NCI-H69 (cell line): Measurements from ENCODE around the gene MTRF1L.
"Not testable (repeated sequence)": the region's sequence is repeated elsewhere in the genome, so short reads cannot be mapped to it uniquely, and the experiment has no call there.

Experiments used
- DNase-seq: peaks from one replicate; lab custom pipeline; 2025; lab: John Stamatoyannopoulos, UW

Gene MTRF1L

DNA sequence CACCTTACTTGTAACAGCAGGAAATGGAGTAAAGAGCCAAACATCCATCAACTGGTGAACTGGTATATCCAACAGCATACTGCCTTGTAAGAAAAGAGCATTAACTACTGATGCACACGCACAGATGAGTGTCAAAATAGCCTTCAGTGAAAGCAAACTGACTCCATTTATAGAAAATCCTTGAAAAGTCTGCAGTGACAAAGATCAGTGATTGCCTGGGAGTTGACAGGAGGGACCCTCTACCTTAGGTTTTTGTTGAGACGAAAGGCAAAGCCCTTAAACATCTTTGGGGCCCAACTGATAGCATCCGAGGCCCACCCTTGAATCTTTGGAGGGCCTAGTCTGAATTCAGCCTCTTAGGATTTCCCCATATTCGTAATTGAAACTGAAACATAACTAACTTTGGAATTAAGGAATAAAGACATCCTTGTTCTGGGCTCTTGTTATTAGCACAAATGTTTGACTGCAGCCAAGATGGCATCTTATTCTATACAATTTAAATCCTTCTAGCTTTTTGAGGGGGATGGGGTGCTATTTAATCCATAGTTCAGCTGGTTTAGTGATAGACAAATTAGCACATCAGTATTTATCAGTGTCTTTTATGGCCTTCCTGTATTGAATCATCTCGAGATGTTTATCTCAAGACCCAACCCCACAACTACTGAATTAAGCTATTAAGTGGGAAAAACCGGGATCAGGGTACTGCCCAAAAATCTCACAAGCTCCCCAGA, 32.7 kb downstream of the MTRF1L start:
- no peak for DNase-seq

DNA sequence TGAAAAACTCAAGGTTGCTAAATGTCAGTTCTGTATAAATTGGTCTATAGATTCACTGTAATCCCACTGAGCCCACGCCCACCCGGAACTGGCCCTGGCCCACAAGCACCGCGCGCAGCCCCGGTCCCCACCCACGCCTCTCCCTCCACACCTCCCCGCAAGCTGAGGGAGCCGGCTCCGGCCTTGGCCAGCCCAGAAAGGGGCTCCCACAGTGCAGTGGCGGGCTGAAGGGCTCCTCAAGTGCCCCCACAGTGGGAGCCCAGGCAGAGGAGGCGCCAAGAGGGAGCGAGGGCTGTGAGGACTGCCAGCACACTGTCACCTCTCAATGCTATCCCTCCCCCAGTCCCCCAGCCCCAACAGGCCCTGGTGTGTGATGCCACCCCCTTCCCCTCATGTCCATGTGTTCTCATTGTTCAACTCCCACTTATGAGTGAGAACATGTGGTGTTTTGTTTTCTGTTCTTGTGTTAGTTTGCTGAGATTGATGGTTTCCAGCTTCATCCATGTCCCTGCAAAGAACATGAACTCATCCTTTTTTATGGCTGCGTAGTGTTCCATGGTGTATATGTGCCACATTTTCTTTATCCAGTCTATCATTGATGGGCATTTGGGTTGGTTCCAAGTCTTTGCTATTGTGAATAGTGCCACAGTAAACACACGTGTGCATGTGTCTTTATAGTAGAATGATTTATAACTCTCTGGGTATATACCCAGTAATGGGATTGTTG, 36.2 kb downstream of the MTRF1L start:
- DNase-seq: not testable (repeated sequence)

DNA sequence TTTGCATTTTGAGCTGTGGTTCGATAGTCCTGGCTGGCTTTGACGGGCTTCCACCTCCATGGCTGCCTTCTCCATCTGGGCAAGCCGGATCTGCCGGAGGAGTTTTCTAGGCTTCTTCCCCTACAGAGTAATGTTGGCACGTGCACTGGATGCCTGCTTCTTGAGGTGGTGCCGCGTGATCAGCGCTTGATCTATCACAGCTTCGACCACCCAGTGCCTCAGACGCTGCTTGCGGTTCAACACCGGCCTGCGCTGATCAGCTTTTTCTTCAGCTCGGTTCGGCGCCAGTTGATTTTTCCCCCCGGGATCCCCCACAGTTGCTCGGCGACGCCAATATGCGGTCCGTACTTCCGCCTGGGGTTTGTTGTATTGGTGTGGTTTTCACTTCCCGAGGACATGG, 43.2 kb downstream of the MTRF1L start:
- no peak for DNase-seq

DNA sequence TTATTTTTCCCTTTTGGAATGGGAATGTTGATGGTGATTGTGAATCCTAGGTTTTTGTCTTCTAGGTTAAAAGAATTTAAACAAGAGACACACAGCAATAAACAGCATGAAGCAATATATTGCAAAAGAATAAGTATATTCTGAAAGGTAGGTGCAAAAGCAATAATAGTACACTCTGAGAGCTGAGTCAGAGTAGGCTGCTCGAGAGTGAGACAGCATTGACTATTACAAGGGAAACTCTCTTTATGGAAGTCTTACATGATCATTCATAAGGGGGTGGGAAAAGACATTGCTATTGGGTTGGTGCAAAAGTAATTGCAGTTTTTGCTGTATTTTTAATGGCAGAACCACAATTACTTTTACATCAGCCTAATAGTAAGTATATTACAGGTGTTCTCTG, 44.7 kb downstream of the MTRF1L start:
- DNase-seq: no peak

DNA sequence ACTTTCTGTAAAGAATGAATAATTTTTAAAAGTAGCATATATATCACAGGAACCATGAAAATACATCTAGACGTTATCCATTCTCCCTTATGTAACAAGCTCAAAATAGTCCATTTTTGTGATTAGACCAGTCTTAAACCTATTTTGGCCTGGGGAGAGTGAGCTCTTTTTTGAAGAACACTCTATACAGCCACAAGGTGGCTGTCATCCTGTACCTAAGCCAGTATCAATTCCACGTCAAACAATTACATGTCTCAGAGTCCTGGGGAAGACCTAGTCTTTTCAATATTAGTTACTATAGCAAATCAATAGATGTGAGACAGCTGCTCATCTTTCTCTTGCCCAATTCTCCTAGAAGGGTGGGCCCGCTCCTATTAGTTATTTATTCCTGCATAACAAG, 48.1 kb downstream of the MTRF1L start:
- peak; percentile 26 for DNase-seq

DNA sequence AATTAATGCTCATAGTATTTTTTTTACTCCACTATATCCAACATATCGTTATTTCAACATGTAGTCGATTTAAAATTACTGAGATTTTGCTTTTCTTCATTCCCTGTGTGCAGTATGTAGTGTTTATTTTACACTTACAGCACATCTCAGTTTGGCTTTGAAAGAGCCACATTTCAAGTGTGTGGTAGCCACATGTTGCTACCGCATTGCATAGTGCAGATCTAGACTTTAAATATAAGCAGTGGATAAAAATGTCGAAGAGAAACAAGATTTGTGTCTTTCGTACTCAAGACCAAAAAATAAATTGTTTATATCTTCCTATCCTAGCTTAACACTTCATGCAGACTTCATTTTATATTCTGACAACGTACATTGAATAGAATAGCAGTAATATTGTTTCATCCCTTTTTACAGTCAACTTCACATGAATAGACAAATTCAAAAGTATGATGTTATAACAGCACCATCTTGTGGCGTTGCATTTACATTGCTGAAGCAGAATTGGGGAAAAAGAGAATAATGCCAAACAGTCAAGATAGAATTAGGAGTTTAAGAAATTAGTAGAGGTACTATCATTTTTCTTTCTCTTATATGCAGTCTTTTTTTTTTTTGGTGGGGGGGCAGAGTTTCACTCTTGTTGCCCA, 49.5 kb downstream of the MTRF1L start:
- peak; percentile 48 for DNase-seq

DNA sequence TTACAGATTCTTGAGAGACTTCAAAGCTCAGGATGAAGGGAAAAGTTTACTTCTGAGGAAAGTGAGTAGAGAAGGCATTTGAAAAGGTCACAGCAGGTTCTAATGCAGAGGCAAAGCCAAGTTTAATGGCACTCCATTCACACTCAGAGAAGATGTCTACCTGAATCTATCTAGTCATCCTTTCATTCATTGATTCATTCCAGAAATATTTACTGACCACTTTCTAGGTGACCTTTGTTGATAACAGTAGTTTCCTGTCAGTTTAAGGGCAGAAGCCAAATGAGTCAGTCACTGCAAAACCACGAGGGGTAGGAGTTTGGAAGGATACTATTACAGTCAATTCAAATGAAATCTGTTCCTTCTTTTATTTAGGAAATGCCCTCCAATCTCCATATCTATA, 50.5 kb downstream of the MTRF1L start:
- DNase-seq: no peak

DNA sequence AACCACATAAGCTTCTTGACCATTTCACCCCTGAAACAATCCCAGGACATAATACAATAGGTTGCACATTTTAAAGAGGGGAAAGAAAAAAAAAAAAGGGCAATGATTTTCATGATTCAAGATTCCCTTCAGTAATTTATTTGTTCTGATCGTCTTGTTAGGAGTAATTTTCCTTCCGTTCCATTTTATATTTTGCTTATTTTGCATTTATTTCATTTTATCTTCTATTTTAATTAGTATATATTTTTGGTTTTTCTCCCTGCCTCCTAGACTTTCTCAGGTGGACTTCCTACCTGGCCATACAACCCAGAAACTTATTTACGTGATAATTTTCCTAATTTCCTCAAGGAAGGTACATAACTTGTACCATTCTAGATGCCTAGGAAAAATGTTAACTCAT, 52.3 kb downstream of the MTRF1L start:
- DNase-seq: no peak

DNA sequence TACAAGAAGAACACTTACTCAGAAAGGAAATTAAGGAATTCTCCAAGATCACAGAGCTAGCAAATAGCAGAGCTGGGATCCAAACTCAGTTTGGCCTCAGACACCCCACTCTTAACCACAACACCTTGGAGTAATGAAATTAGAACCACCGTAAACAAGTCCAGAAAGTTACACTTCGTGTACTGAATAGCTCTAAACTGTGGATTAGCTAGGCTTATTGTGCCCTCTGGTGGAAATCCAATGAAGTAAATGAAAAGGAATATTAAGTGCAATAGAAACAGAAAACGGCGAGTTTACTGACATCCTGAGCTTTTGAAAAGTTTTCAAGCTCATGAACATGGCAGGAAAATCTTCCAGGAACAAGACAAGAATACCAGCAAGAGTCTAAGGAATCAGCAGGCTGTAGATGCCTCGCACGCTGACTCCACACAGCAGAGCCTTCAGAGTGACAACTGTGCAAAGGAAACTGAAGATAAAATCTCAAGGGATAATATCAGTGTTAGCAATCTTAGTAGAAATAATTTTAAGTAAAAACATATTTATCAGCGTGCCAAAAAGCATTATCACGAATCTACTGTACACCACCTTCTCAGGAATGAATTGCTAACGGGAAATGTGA, 54.2 kb downstream of the MTRF1L start:
- peak; percentile 71 for DNase-seq

DNA sequence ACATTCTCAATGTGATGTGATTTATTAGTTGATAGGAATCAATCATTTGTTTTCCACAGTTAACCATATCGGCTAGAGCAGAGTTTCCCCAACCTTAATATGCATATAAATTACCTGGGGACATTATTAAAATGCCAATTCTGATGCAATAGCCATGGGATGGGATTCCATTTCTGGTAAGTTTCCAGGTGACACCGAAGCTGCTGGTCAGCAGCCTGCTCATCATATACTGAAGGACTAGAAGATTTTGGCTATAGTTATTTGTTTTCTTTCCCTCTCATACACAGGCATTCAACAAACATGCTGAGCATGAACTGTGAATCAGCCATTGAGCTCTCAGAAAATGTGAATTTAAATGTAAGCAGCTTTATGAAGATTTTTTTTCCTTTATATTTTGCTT, 55.5 kb downstream of the MTRF1L start:
- no peak for DNase-seq

DNA sequence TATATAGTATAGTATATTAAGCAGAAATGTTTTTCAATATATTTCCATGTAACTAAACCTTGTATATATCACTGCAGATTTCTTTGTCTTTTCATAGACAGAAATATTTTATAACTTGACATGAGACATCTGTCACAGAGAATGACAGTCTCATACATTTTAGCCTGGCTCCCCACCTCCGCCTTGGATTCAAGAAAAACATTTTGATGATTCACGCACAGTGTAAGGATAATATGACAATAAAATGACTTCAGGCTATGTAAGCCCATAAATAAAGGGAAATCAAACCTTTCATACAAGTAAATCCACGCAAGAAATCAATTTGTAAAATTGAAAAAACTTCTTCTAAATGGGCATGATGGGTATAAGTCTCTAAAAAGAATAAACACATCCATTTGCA, 56.0 kb downstream of the MTRF1L start:
- DNase-seq: no peak

DNA sequence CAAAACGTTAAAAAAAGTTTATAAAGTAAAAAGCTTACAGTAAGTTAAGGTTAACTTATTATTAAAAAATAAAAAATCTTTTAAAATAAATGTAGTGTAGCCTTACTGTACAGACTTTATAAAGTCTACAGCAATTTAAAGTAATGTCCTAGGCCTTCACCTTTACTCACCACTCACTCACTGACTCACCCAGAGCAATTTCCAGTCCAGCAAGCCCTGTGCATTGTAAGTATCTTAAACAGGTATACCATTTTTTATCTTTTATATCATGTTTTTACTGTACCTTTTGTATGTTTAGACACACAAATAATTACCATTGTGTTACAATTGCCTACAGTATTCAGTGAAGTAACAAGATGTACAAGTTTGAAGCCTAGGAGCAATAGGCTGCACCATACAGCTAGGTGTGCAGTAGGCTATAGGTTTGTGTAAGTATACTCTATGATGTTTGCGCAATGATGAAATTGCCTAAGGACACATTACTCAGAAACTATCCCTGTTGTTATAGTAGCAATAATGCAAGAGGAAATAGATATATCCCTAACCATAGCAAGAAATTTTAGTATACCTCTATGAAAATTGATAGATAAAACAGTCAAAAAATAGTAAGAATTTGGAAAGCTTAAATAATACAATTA, 59.1 kb downstream of the MTRF1L start:
- peak; percentile 6 for DNase-seq

DNA sequence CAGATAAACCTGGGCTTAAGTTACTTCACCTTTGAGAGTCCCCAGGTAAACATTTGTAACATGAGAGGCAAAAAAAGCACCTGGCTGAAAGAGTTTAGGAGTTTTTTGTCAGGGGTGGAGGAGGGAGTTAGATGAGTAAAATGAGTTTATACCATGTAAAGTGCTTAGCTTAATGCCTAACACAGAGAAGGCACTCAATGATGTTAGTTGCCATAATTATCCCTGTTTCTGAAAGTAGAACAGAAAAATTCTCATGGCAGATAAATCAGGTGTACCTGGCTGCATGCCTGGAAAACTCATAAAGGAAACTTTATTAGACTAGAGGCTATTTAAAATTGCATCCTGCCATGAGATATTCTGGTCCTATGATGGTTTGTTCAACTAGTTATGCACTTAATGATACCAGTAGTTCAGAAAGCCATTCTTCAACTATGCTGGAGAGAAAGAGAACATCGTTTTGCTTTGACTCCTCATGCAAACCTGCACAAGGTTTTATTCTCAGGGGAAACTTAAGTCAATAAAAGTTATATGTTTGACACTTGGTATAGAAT, 60.1 kb downstream of the MTRF1L start:
- DNase-seq: no peak

DNA sequence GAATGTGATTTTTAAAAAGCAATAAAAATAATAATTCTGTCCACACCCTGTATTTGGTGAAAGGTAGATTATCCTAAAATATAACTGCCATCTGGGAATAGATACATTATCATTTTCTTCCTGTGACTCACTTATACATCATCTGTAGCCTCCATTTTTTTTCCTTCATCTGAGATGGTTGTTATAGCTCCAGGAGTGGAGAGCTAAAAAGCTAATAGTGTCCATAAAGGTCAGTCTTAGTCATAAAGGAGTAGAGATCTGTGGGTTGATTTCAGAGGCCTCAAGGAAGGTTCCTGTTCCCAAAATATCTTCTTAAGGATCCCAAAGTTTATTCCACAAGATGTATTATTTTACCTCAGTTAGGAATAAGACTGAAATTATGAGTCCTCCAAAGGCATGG, 60.8 kb downstream of the MTRF1L start:
- DNase-seq: no peak
